PC-3 (cell line): Measurements from ENCODE around the gene CSDE1. TPM values are rescaled to one million over a fixed set of nuclear protein-coding genes. Genes with fewer than 3 reads are reported as not detected.

Source experiments
- ATAC-seq: fragments of 200-7000 bp; cut with Tn5 transposase; 2 replicates; pipeline ENCODE4 v1.9.1; 2020; ENCODE audit warnings: mild to moderate bottlenecking, moderate library complexity
- BruUV-seq: library from RNA; stranded (reverse); fragments of 400-500 nt; replicated peaks from 2 replicates; lab custom pipeline; 2021; lab: Mats Ljungman, UMichigan
- CTCF ChIA-PET: fragments of 300-600 bp; sonication (Branson Sonifier 250); formaldehyde crosslinking; loops from one replicate; lab custom pipeline; 2022; ENCODE audit warnings: antibody characterized with exemption; lab: Charles Lee
- POLR2A ChIA-PET: fragments of 300-600 bp; sonication (Branson Sonifier 250); formaldehyde crosslinking; loops from one replicate; lab custom pipeline; 2022; ENCODE audit warnings: antibody characterized with exemption; ENCODE audit not compliant: unreplicated experiment; lab: Charles Lee
- DNase-seq: peaks from one replicate; pipeline ENCODE4 v3.0.0-alpha.2; 2015
- H2AFZ ChIP-seq: fragments of 300-600 bp; sonication (generic); 2 replicates; pipeline ENCODE4 v1.6.0; 2016; ENCODE audit warnings: antibody characterized with exemption, low read length
- H3F3A ChIP-seq: fragments of 300-600 bp; sonication (generic); one replicate; pipeline ENCODE4 v1.6.0; 2017; ENCODE audit warnings: antibody characterized with exemption, low read length, control low read depth, mild to moderate bottlenecking; ENCODE audit not compliant: unreplicated experiment
- H3K27ac ChIP-seq: fragments of 300-600 bp; sonication (generic); 2 replicates; pipeline ENCODE4 v1.5.1; 2016; ENCODE audit warnings: mild to moderate bottlenecking, low read length
- H3K27me3 ChIP-seq: fragments of 300-600 bp; sonication (generic); 2 replicates; pipeline ENCODE4 v1.6.1; 2016; ENCODE audit warnings: low read length, mixed read lengths
- H3K36me3 ChIP-seq: fragments of 300-600 bp; sonication (generic); 2 replicates; pipeline ENCODE4 v1.6.1; 2016; ENCODE audit warnings: low read depth, mixed run types, low read length, mixed read lengths
- H3K4me1 ChIP-seq: fragments of 300-600 bp; sonication (generic); 2 replicates; pipeline ENCODE4 v1.5.1; 2016; ENCODE audit warnings: low read length; ENCODE audit not compliant: insufficient read depth
- H3K4me2 ChIP-seq: fragments of 300-600 bp; sonication (generic); 2 replicates; pipeline ENCODE4 v1.6.0; 2016; ENCODE audit warnings: low read length
- H3K4me3 ChIP-seq: fragments of 300-600 bp; sonication (generic); 2 replicates; pipeline ENCODE4 v1.5.1; 2016; ENCODE audit warnings: mild to moderate bottlenecking, low read length, mixed read lengths
- H3K79me2 ChIP-seq: fragments of 300-600 bp; sonication (generic); 2 replicates; pipeline ENCODE4 v1.6.1; 2017; ENCODE audit warnings: low read length, mixed read lengths
- H3K9ac ChIP-seq: fragments of 300-600 bp; sonication (generic); 2 replicates; pipeline ENCODE4 v1.6.0; 2016; ENCODE audit warnings: mild to moderate bottlenecking, low read length
- H3K9me2 ChIP-seq: fragments of 300-600 bp; sonication (generic); replicated peaks from 2 replicates; pipeline ENCODE4 v1.6.1; 2016; ENCODE audit warnings: mixed run types, low read length, mixed read lengths
- H3K9me3 ChIP-seq: fragments of 300-600 bp; sonication (generic); 2 replicates; pipeline ENCODE4 v1.6.1; 2016; ENCODE audit warnings: low read length, mixed read lengths
- H4K20me1 ChIP-seq: fragments of 300-600 bp; sonication (generic); 2 replicates; pipeline ENCODE4 v1.6.1; 2016; ENCODE audit warnings: low read length, mixed read lengths
- EZH2 ChIP-seq: fragments of 300-600 bp; sonication (generic); IDR thresholded peaks from one replicate; pipeline ENCODE4 v1.6.1; 2017; ENCODE audit warnings: antibody characterized with exemption, mild to moderate bottlenecking, low read length; ENCODE audit not compliant: unreplicated experiment
- EZH2phosphoT487 ChIP-seq: fragments of 300-600 bp; sonication (generic); IDR thresholded peaks from 2 replicates; pipeline ENCODE4 v1.6.1; 2018; ENCODE audit warnings: mild to moderate bottlenecking, antibody characterized with exemption, low read length, borderline replicate concordance
- intact Hi-C: fragments of 100-400 bp; cut with micrococcal nuclease; formaldehyde crosslinking; loops from 2 replicates; pipeline ENCODE4 v1.9.0; 2023
- total RNA-seq: library from RNA; depleted of rRNA; stranded (reverse); fragments of >200 nt; gene quantifications from 2 replicates; pipeline ENCODE4 v1.2.3, GENCODE V29; 2014
- TF ChIP-seq, protein P1 (sequence below): fragments of 300-600 bp; sonication (generic); conservative IDR thresholded peaks from 2 replicates; pipeline ENCODE4 v1.5.1; 2017; ENCODE audit warnings: antibody characterized with exemption, low read depth, mild to moderate bottlenecking, low read length

Gene CSDE1
- total RNA-seq, 1 experiment from 2014 or later: 480 TPM

DNA sequence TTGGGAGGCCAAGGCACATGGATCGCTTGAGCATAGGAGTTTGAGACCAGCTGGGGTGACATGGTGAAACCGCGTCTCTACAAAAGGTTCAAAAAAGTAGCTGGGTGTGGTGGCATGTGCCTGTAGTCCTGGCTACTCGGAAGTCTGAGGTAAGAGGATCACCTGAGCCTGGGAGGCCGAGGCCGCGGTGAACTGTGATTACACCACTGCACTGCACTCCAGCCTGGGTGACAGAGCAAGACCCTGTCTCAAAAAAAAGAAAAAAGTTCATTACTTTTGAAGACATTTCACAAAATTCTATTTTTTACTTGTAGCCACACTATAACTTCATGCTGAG, 85.9 kb downstream of the CSDE1 start:
- Histone ChIP-seq H3K4me2 (peak overlapping the region; percentile 92), H3F3A (no peaks in the 10 kb centered on the region), H4K20me1 (no peaks in the 10 kb centered on the region), H2AFZ (peak overlapping the region; percentile 61), H3K9me3 (no peaks in the 10 kb centered on the region), H3K4me1 (peaks cover 12% of the 10 kb centered on the region), H3K36me3 (no peaks in the 10 kb centered on the region), H3K27me3 (peaks cover 21% of the 10 kb centered on the region; the same call in 1 of the 2 replicates), H3K79me2 (no peaks in the 10 kb centered on the region), H3K27ac (no peak overlapping the region), H3K9ac (no peak overlapping the region), H3K9me2 (no peaks in the 10 kb centered on the region), H3K4me3 (no peak overlapping the region)
- TF ChIP-seq EZH2: no peak
- TF ChIP-seq, protein P1, sequence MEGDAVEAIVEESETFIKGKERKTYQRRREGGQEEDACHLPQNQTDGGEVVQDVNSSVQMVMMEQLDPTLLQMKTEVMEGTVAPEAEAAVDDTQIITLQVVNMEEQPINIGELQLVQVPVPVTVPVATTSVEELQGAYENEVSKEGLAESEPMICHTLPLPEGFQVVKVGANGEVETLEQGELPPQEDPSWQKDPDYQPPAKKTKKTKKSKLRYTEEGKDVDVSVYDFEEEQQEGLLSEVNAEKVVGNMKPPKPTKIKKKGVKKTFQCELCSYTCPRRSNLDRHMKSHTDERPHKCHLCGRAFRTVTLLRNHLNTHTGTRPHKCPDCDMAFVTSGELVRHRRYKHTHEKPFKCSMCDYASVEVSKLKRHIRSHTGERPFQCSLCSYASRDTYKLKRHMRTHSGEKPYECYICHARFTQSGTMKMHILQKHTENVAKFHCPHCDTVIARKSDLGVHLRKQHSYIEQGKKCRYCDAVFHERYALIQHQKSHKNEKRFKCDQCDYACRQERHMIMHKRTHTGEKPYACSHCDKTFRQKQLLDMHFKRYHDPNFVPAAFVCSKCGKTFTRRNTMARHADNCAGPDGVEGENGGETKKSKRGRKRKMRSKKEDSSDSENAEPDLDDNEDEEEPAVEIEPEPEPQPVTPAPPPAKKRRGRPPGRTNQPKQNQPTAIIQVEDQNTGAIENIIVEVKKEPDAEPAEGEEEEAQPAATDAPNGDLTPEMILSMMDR: no peak
- TF ChIP-seq EZH2phosphoT487: no peak
- ChIA-PET POLR2A (no interaction called here), CTCF (no interaction called here)
- DNase-seq: no peak
- no TSS peak for BruUV-seq
- intact Hi-C loops: loop anchor here (1.0 to 2.0 kb wide), 3 partner anchors 91 to 693 kb away; partner anchors contain the start of genes BCAS2 and OLFML3
- ATAC-seq: no peak

- H4K20me1 ChIP-seq: no peaks in the 10 kb centered on the region
- no peaks in the 10 kb centered on the region for H3K36me3 ChIP-seq
- peak overlapping the region; percentile 61 for H2AFZ ChIP-seq
- peaks cover 12% of the 10 kb centered on the region for H3K4me1 ChIP-seq
- ChIA-PET POLR2A (no interaction called here), CTCF (interaction anchor here (0.9 kb wide), 1 partner anchor 324 kb away, joined by 6 read pairs; no protein-coding TSS in a partner anchor)
- no peaks in the 10 kb centered on the region for H3K9me2 ChIP-seq
- TF ChIP-seq EZH2: no peak
- no peak for TF ChIP-seq EZH2phosphoT487
- TF ChIP-seq, protein P1: peak; percentile 68
- no TSS peak for BruUV-seq
- ATAC-seq (no peak), DNase-seq (peak; percentile 48)
- H3F3A ChIP-seq: no peaks in the 10 kb centered on the region
- peak overlapping the region; percentile 59 for H3K4me3 ChIP-seq
- H3K27me3 ChIP-seq: peaks cover 15% of the 10 kb centered on the region; the same call in 1 of the 2 replicates
- H3K27ac ChIP-seq: peak overlapping the region; percentile 34
- H3K4me2 ChIP-seq: peak overlapping the region; percentile 92
- H3K79me2 ChIP-seq: no peaks in the 10 kb centered on the region
- H3K9me3 ChIP-seq: no peaks in the 10 kb centered on the region
- peak overlapping the region; percentile 25; the same call in 1 of the 2 replicates for H3K9ac ChIP-seq
- intact Hi-C loops: loop anchor here (1.0 to 2.0 kb wide), 3 partner anchors 90 to 692 kb away; partner anchors contain the start of genes BCAS2 and OLFML3
These were observed 86.5 kb downstream of the CSDE1 start for GRCh38 chr1:114671011-114671938.
